HL-60/S4 (cell line): ENCODE results near the gene GPR61.

ENCODE experiments used
- in situ Hi-C: fragments of 300-500 bp; cut with MboI; formaldehyde crosslinking; loops from 2 replicates; pipeline ENCODE4 v1.14.3; 2022; ENCODE audit warnings: low sequenced_read_pairs

Gene GPR61

DNA sequence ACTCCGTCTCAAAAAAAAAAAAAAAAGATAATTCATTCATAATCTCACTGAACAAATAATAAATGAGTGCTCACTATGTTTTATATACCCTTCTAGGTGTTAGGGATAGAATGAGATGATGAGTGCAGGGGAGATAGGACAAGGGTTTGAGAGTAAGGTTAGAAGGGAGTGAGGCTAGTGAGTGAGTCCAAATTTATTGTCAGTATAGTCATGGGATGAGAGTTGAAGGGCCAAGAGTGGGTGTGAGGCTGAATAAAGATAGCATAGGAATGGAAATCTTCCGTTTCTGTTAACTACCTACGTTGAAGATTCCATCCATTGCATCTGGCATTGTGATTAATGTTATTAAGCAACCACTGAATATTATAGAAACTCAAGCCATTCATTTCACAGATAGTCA lies 25.6 kb downstream of the GPR61 start:
- in situ Hi-C loops = no loop called here

DNA sequence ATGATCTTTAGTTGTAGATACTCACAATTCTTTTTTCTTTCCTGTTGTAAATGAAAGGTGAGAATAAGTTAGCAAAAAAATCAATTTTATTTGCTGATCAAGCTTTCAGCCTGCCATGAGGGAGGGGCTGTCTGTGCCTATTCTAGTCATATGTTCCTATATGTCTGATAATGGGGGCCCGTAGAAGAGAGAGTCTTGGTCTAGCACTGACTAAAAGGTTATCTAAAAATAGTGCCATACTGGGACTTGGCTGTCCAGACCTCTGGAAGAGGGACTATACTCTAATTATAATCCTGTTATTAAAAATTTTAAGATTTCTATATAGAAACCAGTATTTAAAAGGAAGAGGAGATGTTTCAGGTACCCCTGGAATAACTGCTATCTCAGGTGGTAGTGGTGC lies 27.3 kb downstream of the GPR61 start:
- in situ Hi-C loops = no loop called here

GRCh38 chr1:109567877-109568672 lies 28.4 kb downstream of the GPR61 start:
- in situ Hi-C loops = no loop called here

GRCh38 chr1:109569323-109569722 lies 29.7 kb downstream of the GPR61 start:
- in situ Hi-C loops = no loop called here

DNA sequence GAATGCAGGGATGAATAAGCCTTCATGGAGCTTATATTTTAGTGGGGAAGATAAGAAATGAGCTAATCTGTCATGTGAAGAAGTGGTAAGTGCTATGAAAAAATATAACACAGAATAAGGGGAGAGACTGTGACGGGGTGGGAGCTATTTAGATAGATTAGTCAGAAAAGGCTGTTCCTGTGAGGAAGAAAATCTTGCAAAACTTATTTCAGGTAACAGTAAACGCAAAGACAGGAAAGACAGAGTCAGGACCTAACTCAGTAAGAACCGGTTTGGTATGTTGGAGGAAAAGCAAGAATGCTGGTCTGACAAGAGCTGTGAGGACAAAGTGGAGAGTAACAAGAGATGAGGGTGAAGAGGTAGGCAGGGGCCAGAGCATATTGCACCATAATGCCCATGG lies 30.7 kb downstream of the GPR61 start:
- in situ Hi-C loops = no loop called here

DNA sequence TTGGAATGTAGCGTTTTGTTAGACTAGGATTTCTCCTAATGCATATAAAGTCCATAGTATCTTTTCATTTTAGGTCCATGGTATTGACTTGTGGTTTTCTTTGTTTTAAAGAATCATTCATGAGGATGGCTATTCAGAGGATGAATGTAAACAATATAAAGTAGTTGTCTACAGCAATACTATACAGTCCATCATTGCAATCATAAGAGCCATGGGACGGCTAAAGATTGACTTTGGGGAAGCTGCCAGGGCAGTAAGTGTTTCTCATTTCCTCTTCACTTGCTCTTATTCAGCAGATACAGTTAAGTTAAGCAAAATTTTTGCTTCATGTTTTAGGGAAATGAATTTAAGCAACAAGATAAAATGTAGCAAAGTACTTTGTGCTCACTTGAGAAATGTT lies 34.1 kb downstream of the GPR61 start:
- in situ Hi-C loops = no loop called here

DNA sequence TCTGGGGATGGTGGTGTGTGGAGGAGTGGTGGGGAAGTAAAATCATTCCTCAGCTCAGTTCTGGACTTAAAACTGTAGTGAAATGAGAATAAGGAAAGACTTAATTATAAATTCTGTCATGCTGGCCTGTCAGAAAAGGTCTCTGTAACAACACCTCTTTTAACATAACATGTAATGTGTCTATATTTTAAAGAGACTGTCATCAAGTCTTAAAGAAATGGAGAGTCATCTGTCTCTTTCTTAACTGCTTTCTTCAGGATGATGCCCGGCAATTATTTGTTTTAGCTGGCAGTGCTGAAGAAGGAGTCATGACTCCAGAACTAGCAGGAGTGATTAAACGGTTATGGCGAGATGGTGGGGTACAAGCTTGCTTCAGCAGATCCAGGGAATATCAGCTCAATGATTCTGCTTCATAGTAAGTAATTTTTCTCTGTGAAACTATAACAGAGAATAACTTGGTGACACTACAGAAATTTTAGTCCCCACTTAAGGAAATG lies 39.3 kb downstream of the GPR61 start:
- in situ Hi-C loops = no loop called here

- in situ Hi-C loops = no loop called here
Observed at GRCh38 chr1:109579491-109579890, 39.8 kb downstream of the GPR61 start.

GRCh38 chr1:109582021-109582420 lies 42.3 kb downstream of the GPR61 start:
- in situ Hi-C loops = no loop called here

- in situ Hi-C loops = no loop called here
Observed at GRCh38 chr1:109584766-109585165, 45.1 kb downstream of the GPR61 start.

DNA sequence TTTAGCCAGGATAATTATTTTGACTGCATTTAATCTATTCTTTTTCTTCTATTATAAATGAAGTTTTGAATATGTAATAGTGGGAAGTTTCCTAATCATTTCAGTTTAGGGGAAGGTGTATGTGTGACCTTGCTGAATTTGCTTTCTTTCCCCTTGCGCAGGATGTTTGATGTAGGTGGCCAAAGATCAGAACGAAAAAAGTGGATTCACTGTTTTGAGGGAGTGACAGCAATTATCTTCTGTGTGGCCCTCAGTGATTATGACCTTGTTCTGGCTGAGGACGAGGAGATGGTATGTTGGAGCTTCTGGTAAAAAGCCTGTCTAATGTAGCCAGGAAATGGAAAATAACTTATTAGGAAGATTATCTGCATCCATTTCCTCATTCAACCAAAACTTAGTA lies 46.4 kb downstream of the GPR61 start:
- in situ Hi-C loops = no loop called here

- in situ Hi-C loops = no loop called here
Observed at GRCh38 chr1:109589177-109589576, 49.5 kb downstream of the GPR61 start.

DNA sequence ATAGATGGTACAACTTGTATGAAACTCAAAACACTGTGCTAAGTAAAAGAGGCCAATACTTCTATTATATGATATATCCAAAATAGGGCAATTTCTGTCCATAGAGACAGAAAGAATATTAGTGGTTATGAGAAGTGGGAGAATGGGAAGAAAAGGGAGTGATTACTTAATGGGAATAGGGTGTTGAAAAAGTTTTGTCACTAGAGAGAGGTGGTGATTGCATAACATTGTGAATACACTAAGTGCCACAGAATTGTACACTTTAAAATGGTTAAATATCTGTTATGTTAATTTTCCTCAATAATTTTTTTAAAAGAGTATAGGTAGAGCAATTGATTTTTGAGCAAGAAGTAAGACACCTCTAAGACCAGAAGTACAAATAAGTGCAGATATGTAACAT lies 50.0 kb downstream of the GPR61 start:
- in situ Hi-C loops = no loop called here

- in situ Hi-C loops = no loop called here
Observed at GRCh38 chr1:109592916-109593315, 53.2 kb downstream of the GPR61 start.

- in situ Hi-C loops = no loop called here
Observed at GRCh38 chr1:109595531-109595930, 55.9 kb downstream of the GPR61 start.
